ENCODE measurements around the gene CA10.

Gene CA10

DNA sequence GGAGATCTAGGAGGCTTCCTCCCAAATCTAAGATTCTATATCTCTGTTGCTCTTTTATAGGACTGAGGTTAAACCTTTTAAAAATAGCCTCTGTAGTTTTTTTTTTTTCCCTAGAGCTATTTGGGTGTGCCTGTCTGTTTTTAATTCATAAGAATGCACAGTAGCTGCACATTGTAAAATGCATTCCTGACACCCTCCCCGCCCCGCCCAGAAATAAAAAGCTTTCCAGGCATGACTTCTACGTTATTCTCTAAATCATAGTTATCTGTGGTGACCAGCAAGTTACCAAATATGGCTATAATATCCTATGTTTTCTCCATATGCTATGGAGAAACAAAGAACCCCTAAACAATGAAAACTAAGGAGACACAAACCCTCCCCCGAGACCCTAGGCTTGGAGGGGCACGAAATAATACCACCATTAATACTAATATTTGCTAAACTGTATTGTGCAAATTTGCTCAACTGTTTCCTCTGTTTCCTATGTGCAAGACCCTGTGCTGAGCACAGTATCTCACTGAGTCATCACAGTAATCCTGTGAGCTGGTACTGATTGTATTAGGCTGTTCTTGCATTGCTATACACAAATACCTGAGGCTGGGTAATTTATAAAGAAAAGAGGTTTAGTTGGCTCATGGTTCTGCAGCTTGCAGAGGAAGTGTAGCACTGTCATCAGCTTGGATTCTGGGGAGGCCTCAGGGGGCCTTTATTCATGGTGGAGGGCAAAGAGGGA, 388.3 kb downstream of the CA10 start:
- TF ChIP-seq, protein P1, sequence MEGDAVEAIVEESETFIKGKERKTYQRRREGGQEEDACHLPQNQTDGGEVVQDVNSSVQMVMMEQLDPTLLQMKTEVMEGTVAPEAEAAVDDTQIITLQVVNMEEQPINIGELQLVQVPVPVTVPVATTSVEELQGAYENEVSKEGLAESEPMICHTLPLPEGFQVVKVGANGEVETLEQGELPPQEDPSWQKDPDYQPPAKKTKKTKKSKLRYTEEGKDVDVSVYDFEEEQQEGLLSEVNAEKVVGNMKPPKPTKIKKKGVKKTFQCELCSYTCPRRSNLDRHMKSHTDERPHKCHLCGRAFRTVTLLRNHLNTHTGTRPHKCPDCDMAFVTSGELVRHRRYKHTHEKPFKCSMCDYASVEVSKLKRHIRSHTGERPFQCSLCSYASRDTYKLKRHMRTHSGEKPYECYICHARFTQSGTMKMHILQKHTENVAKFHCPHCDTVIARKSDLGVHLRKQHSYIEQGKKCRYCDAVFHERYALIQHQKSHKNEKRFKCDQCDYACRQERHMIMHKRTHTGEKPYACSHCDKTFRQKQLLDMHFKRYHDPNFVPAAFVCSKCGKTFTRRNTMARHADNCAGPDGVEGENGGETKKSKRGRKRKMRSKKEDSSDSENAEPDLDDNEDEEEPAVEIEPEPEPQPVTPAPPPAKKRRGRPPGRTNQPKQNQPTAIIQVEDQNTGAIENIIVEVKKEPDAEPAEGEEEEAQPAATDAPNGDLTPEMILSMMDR (IDR thresholded peaks at IDR 0.05; ENCODE audit: extremely low read depth, missing control alignments) = no peak
- no peak for DNase-seq (ENCODE audit: low spot score)

DNA sequence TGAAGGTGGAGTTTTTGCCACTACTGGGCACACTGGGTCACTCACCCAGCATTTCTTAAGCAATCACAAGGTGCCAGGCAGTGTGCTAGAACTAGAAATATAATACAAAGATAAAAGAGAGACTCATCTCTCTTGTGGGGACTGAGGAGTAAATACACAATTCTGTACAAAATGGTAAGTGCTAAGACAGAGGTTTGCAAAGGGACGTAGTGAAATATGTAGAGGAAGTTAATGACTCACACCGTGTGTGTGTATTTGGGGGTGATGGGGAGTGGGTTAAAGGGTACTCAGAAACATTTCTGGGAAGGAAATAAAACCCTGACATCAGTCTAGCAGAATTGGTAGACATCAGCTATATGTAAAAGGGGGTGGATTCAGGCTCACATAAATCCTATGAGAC, 389.3 kb downstream of the CA10 start:
- TF ChIP-seq, protein P1 (IDR thresholded peaks at IDR 0.05; ENCODE audit: extremely low read depth, missing control alignments) = no peak
- no peak for DNase-seq (ENCODE audit: low spot score)

DNA sequence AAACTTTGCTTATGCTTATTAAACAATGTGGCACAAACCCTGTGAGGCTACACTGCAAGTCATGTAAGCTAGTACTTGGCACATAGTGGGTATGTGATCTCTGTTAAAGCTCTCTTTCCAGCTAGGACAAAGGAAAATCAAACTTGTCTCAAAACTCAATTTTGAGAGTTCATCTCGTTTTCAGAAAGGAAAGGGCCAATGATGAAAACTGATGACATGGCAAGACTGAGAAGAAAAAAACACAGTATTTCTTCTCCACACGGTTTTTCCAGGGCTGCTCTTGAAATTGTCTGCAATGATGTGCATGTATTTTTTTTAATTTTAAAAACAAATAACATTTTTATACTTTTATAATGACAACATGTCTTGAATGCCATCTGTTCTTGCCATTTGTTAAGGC, 389.8 kb downstream of the CA10 start:
- TF ChIP-seq, protein P1 (IDR thresholded peaks at IDR 0.05; ENCODE audit: extremely low read depth, missing control alignments) = no peak
- DNase-seq (ENCODE audit: low spot score) = no peak

- TF ChIP-seq, protein P1 (IDR thresholded peaks at IDR 0.05; ENCODE audit: extremely low read depth, missing control alignments) = no peak
- DNase-seq (ENCODE audit: low spot score) = no peak
Measured at GRCh38 chr17:51767287-51767686, 391.2 kb downstream of the CA10 start.

- TF ChIP-seq, protein P1 (IDR thresholded peaks at IDR 0.05; ENCODE audit: extremely low read depth, missing control alignments) = no peak
- no peak for DNase-seq (ENCODE audit: low spot score)
Measured at GRCh38 chr17:51765282-51766135, 393.0 kb downstream of the CA10 start.

DNA sequence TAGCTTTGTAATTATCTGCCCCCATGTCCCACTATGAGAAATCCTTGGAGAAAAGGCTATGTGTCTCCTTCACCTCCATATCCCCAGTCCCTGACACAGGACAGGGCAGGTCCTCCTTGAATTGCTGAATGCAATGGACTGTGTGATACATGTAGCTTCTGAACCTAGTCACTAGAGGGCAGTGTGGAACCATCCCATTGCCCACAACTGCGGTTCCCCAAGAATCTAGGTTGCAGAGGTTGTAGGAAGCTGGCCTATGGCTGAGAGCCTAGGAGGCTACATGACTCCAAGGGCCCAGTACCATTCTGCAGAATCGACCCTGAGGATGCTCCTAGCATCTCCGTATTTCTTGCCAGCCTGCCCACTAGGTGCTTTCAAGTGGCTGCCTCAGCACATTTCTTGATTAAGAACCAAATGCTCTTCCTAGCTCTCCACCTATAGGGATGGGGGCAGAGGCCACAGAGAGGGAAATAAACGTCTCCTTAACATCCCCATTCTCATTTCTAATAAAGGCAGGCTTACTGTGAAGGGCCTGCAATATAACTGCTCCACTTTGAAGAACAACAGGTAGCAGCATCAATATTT, 394.0 kb downstream of the CA10 start:
- TF ChIP-seq, protein P1 (IDR thresholded peaks at IDR 0.05; ENCODE audit: extremely low read depth, missing control alignments) = peak; percentile 78
- DNase-seq (ENCODE audit: low spot score) = peak; percentile 68

DNA sequence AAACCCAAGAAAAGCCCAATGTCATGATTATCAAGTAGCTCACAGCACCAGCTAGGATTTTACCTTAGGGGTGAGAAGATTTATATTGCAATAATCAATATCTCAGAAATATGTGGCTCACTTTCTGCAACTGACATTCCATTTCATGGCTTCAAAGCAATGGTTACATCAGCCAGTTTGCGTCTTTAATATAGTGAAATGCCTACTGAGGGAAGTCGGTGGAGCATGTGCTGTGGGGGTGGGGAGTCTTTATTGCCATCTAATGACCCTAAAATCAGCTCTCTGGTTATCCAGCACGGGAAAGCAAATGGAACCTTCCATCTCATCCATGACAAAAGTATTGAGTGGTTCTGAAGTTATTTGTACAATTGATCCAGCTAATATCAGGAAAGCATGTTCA, 395.5 kb downstream of the CA10 start:
- no peak for DNase-seq (ENCODE audit: low spot score)
- TF ChIP-seq, protein P1 (IDR thresholded peaks at IDR 0.05; ENCODE audit: extremely low read depth, missing control alignments) = no peak
